PC-9 (cell line): Measurements from ENCODE around the gene SMARCA5. TPM values are rescaled to one million over a fixed set of nuclear protein-coding genes. Genes with fewer than 3 reads are reported as not detected.

Experiments
- BruUV-seq: library from RNA; stranded (reverse); fragments of 400-500 nt; replicated peaks from 2 replicates; lab custom pipeline; 2021; lab: Mats Ljungman, UMichigan
- CTCF ChIA-PET: fragments of 300-600 bp; sonication (Branson Sonifier 250); formaldehyde crosslinking; loops from one replicate; lab custom pipeline; 2022; ENCODE audit warnings: antibody characterized with exemption; lab: Charles Lee
- POLR2A ChIA-PET: fragments of 300-600 bp; sonication (Branson Sonifier 250); formaldehyde crosslinking; loops from one replicate; lab custom pipeline; 2022; ENCODE audit warnings: antibody characterized with exemption; ENCODE audit not compliant: unreplicated experiment; lab: Charles Lee
- DNase-seq, 2 experiments: peaks; one replicate each; pipeline versions ENCODE4 v3.0.0 to v3.0.0-alpha.2; 2015 to 2022; ENCODE audit warnings: mixed read lengths in 1 of 2
- H2AFZ ChIP-seq: fragments of 200-600 bp; sonication (generic); 2 replicates; pipeline ENCODE4 v1.8.1; 2017; ENCODE audit warnings: antibody characterized with exemption
- H3F3A ChIP-seq: fragments of 200-600 bp; sonication (generic); 2 replicates; pipeline ENCODE4 v1.8.1; 2017; ENCODE audit warnings: antibody characterized with exemption, mild to moderate bottlenecking, low read depth; ENCODE audit not compliant: insufficient read depth
- H3K27ac ChIP-seq: fragments of 200-600 bp; sonication (generic); 2 replicates; pipeline ENCODE4 v1.6.1; 2016; ENCODE audit warnings: mixed run types
- H3K27me3 ChIP-seq: fragments of 200-600 bp; sonication (generic); 2 replicates; pipeline ENCODE4 v1.6.1; 2016; ENCODE audit warnings: low read depth, mixed run types; ENCODE audit not compliant: insufficient read depth
- H3K36me3 ChIP-seq: fragments of 200-600 bp; sonication (generic); 2 replicates; pipeline ENCODE4 v1.6.1; 2016; ENCODE audit warnings: low read depth, mixed run types
- H3K4me1 ChIP-seq: fragments of 200-600 bp; sonication (generic); replicated peaks from 2 replicates; pipeline ENCODE4 v1.6.1; 2016; ENCODE audit warnings: mixed run types; ENCODE audit not compliant: insufficient read depth
- H3K4me2 ChIP-seq: fragments of 200-600 bp; sonication (generic); 2 replicates; pipeline ENCODE4 v1.6.1; 2017; ENCODE audit warnings: mixed run types
- H3K4me3 ChIP-seq: fragments of 200-600 bp; sonication (generic); 2 replicates; pipeline ENCODE4 v1.6.1; 2016; ENCODE audit warnings: mixed run types
- H3K79me2 ChIP-seq: fragments of 200-600 bp; sonication (generic); 2 replicates; pipeline ENCODE4 v1.6.1; 2017; ENCODE audit warnings: low read depth, mixed run types
- H3K9me2 ChIP-seq: fragments of 200-600 bp; sonication (generic); 2 replicates; pipeline ENCODE4 v1.8.1; 2017; ENCODE audit warnings: mild to moderate bottlenecking; ENCODE audit not compliant: insufficient read depth
- H3K9me3 ChIP-seq: fragments of 200-600 bp; sonication (generic); 2 replicates; pipeline ENCODE4 v1.8.1; 2016; ENCODE audit warnings: low read depth; ENCODE audit not compliant: insufficient read depth
- H4K20me1 ChIP-seq: fragments of 200-600 bp; sonication (generic); 2 replicates; pipeline ENCODE4 v1.8.1; 2017; ENCODE audit not compliant: insufficient read depth
- EZH2 ChIP-seq: fragments of 200-600 bp; sonication (generic); IDR thresholded peaks from 2 replicates; pipeline ENCODE4 v1.8.0; 2017; ENCODE audit warnings: antibody characterized with exemption, low read depth
- intact Hi-C: fragments of 100-400 bp; cut with micrococcal nuclease; formaldehyde crosslinking; loops from one replicate; pipeline ENCODE4 v1.10.0; 2022; ENCODE audit not compliant: unreplicated experiment
- total RNA-seq: library from RNA; stranded (reverse); gene quantifications from 2 replicates; pipeline ENCODE4 v1.2.3, GENCODE V29; 2021
- TF ChIP-seq, protein P1 (sequence below): fragments of 200-600 bp; sonication (generic); conservative IDR thresholded peaks from 2 replicates; pipeline ENCODE4 v1.6.1; 2017; ENCODE audit warnings: mixed run types, antibody characterized with exemption, mild to moderate bottlenecking, moderate library complexity

The SMARCA5 gene
- total RNA-seq, 1 experiment from 2014 or later: 40.5 TPM

GRCh38 chr4:143477487-143477886 lies 36.0 kb upstream of the SMARCA5 start:
- H3K27ac ChIP-seq: no peak overlapping the region
- H3K36me3 ChIP-seq: no peaks in the 10 kb centered on the region
- H3K79me2 ChIP-seq: no peaks in the 10 kb centered on the region
- no peaks in the 10 kb centered on the region for H4K20me1 ChIP-seq
- no peak overlapping the region for H3K4me2 ChIP-seq
- H2AFZ ChIP-seq: no peak overlapping the region
- no peaks in the 10 kb centered on the region for H3K27me3 ChIP-seq
- no peaks in the 10 kb centered on the region for H3K9me2 ChIP-seq
- no peak for DNase-seq
- no peaks in the 10 kb centered on the region for H3K4me1 ChIP-seq
- no peak overlapping the region for H3K4me3 ChIP-seq
- POLR2A ChIA-PET: no interaction called here
- no peaks in the 10 kb centered on the region for H3F3A ChIP-seq
- BruUV-seq: no TSS peak
- TF ChIP-seq EZH2: no peak
- TF ChIP-seq, protein P1, sequence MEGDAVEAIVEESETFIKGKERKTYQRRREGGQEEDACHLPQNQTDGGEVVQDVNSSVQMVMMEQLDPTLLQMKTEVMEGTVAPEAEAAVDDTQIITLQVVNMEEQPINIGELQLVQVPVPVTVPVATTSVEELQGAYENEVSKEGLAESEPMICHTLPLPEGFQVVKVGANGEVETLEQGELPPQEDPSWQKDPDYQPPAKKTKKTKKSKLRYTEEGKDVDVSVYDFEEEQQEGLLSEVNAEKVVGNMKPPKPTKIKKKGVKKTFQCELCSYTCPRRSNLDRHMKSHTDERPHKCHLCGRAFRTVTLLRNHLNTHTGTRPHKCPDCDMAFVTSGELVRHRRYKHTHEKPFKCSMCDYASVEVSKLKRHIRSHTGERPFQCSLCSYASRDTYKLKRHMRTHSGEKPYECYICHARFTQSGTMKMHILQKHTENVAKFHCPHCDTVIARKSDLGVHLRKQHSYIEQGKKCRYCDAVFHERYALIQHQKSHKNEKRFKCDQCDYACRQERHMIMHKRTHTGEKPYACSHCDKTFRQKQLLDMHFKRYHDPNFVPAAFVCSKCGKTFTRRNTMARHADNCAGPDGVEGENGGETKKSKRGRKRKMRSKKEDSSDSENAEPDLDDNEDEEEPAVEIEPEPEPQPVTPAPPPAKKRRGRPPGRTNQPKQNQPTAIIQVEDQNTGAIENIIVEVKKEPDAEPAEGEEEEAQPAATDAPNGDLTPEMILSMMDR: no peak
- H3K9me3 ChIP-seq: no peaks in the 10 kb centered on the region
- intact Hi-C loops: no loop called here
- CTCF ChIA-PET: interaction anchor here (0.7 kb wide), 1 partner anchor 492 kb away, joined by 3 read pairs; no protein-coding TSS in a partner anchor

DNA sequence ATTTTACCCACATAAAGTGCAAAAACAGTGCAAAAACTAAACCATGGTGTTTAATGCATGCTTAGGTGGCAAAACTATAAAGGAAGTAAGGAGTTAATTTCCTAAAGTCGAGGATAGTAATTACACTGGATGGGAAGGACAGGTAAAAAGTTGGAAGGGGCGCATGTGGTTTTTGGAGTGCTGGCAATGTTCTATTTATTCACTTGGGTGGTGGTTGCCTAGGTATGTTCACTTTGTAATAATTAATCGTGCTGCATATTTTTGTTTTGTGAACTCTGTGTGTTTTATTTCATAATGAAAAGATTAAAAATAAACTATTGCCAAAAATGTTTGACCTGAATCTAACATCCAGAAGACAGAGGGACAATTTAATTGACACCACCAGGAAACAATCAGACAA lies 32.1 kb upstream of the SMARCA5 start:
- no peaks in the 10 kb centered on the region for H3F3A ChIP-seq
- no peak overlapping the region for H3K4me3 ChIP-seq
- H4K20me1 ChIP-seq: no peaks in the 10 kb centered on the region
- no peak for TF ChIP-seq EZH2
- TF ChIP-seq, protein P1: no peak
- no peaks in the 10 kb centered on the region for H3K9me3 ChIP-seq
- intact Hi-C loops: loop anchor here (5.0 kb wide), 1 partner anchor 144 kb away; the partner anchor contains the start of gene GAB1
- ChIA-PET CTCF (no interaction called here), POLR2A (no interaction called here)
- H3K27ac ChIP-seq: no peak overlapping the region
- H3K9me2 ChIP-seq: no peaks in the 10 kb centered on the region
- H3K4me1 ChIP-seq: no peaks in the 10 kb centered on the region
- no peak overlapping the region for H3K4me2 ChIP-seq
- no TSS peak for BruUV-seq
- no peaks in the 10 kb centered on the region for H3K36me3 ChIP-seq
- DNase-seq: no peak
- H3K27me3 ChIP-seq: no peaks in the 10 kb centered on the region
- no peaks in the 10 kb centered on the region for H3K79me2 ChIP-seq
- H2AFZ ChIP-seq: no peak overlapping the region

GRCh38 chr4:143482840-143483239 lies 30.7 kb upstream of the SMARCA5 start:
- Histone ChIP-seq H3K79me2 (no peaks in the 10 kb centered on the region), H3F3A (no peaks in the 10 kb centered on the region), H3K4me3 (no peak overlapping the region), H3K9me3 (no peaks in the 10 kb centered on the region), H4K20me1 (no peaks in the 10 kb centered on the region), H3K27me3 (no peaks in the 10 kb centered on the region), H2AFZ (no peak overlapping the region), H3K27ac (no peak overlapping the region), H3K36me3 (no peaks in the 10 kb centered on the region), H3K9me2 (no peaks in the 10 kb centered on the region), H3K4me2 (no peak overlapping the region), H3K4me1 (no peaks in the 10 kb centered on the region)
- ChIA-PET CTCF (no interaction called here), POLR2A (no interaction called here)
- intact Hi-C loops: loop anchor here (1.0 to 5.0 kb wide), 2 partner anchors 146 to 281 kb away; partner anchors contain the start of gene GAB1
- DNase-seq: peak; percentile 16 to 40
- TF ChIP-seq, protein P1: peak; percentile 69
- no peak for TF ChIP-seq EZH2
- BruUV-seq: no TSS peak
